ENCODE data around the gene CELA2B.

GRCh38 chr1:15460708-15461095 is 15.2 kb upstream of the CELA2B start:
- no peak for TF ChIP-seq CTCF (IDR thresholded peaks at IDR 0.05)
- TF ChIP-seq POLR2A (IDR thresholded peaks at IDR 0.05): no peak

All from right lobe of liver (tissue), 4 donors.